HPDE6-E6E7 (cell line): ENCODE results near the gene TCAP.

ENCODE experiments used
- DNase-seq: peaks from one replicate; pipeline ENCODE4 v3.0.0; 2011; ENCODE audit warnings: missing footprints; ENCODE audit errors: extremely low spot score

Gene TCAP

DNA sequence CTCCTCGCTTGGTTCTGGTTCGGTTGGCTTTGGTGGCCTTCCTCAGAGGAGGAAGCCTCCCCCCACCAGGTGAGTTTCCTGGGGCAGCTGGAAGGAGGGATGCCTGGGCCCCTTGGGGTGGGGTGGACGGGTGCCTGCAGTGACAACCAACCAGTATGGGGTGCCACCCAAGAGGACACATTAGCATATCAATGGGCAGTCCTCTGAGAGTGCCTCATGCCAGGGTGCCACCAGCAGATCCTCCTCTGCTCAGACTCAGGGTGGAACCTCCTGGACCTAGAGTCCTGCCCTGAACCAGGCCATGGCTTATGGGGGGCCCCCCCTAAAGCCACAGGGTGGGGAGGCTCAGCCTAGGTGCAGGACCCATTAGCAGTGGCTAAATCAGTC lies 35.7 kb upstream of the TCAP start:
- no peak for DNase-seq

DNA sequence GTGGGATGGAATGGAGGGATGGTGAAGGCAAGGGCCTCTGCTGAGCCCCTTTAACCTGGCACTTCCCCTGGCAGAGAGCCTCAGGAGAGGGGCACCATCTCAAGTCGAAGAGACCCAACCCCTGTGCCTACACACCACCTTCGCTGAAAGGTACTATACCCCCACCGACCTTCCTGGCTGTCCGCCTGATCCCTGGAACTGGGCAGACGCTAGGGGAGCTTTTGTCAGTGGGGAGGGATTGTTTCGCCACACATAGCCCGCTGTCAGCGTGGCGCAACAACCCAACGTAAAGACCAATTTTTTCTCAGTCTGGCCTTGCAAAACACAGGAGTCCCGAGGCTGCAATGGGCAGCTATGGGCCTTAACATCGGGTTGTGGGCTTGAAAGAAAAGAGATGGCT lies 35.3 kb upstream of the TCAP start:
- DNase-seq = no peak

DNA sequence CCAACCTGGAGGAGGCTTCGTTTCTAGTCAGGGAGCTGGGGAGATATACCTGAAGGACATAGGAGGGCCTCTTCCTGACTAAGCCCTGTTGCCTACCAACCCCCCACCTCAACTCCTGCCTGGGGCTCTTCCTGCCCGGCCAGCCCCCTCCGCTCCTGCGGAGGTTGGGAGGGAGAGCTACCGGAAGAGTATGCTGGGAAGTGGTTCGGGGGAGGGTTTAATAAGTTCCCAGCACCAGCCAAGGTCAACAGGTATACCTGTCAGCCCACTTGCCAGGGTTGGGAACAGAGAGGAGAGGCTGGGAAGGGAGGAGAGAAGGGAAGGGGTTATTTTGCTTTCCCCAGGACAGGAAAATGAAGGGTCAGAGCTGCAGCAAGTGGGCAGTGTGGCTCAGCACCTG lies 33.7 kb upstream of the TCAP start:
- DNase-seq = peak; percentile 62

DNA sequence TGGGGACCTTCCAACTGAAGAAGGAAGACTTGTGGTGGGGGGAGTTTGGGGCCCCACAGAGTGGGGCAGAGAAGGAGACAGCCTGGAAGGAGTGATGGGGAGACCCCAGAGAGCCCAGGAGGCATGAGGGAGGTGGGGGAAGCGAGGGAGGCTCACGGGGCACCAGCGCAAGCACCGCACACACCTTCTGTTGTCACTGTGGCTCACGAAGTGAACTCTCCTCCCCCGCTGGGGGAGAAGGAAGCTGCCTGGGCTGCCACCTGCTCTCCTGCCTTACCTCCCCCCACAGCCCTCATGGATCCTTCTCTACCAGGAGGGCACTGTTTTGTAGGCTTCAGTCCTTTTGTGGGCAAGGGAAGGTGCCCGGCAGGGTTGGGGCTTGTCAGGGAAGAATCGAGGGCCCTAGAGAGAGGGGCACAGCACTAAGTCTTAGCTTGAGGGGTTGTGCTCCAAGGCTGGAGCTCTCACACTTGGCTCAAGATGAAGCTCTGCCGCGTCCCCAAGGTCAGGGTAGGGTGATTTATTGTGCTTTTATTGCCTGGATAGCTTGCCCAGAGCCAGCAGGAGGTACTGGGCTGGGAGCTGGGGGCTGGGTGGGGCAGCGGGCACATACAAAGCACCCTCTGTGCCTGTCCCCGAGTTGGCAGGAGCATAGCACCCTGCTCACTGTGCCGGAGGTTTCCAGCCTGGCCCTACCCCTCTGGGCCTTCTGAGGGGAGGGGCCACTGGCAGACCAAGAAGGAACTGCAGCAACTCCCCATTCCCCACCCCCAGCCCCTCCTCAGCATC lies 32.8 kb upstream of the TCAP start:
- no peak for DNase-seq

DNA sequence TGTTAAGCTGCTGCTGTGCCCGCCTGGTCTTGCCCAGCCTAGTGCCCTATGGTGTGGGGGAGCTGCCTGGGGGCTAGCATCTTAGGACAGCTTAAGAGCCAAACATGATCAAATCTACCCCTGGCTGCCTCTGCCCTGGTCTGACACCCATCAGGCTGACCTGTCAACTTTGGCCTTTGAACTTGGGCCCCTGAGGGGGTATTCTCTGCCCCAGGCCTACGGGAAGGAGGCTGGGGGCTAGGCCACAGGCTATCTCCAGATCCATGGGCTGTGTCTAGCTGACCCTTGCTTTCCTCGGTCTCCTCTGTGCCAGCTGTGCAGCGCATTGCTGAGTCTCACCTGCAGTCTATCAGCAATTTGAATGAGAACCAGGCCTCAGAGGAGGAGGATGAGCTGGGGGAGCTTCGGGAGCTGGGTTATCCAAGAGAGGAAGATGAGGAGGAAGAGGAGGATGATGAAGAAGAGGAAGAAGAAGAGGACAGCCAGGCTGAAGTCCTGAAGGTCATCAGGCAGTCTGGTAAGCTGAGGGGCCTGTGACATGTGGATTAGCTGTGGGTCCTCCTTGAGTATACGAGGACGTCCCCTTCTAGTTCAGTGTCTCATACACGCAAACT lies 31.5 kb upstream of the TCAP start:
- no peak for DNase-seq

DNA sequence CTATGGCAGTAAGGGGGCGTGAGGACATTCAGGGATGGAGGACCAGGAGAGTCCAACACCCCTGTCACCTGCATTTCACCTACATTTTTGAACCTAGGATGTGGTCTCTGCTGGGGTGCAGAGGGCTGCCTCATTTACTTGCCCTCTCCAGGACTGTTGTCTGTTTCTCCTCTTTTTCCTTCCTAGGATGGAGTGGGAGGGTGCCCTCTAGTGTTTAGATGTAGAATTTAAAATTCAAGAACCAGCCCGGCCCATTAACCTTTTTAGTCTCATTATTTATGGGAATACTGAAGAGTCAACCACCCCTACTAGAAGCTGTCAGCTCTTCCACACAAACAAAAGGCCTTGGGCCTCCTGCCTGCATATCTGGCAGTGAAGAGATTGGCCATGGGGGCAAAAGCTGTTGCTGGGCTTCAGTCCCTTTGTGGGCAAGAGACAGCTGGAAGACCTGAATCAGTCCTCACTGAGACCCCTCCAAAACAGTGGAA lies 30.7 kb upstream of the TCAP start:
- peak; percentile 57 for DNase-seq

DNA sequence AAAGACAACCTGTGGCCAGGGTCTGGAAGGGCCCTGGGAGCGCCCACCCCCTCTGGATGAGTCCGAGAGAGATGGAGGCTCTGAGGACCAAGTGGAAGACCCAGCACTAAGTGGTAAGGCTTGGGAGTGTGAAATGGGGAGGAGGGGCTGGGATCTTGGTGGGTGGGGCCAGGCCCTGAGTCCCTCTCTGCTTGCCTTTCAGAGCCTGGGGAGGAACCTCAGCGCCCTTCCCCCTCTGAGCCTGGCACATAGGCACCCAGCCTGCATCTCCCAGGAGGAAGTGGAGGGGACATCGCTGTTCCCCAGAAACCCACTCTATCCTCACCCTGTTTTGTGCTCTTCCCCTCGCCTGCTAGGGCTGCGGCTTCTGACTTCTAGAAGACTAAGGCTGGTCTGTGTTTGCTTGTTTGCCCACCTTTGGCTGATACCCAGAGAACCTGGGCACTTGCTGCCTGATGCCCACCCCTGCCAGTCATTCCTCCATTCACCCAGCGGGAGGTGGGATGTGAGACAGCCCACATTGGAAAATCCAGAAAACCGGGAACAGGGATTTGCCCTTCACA lies 29.5 kb upstream of the TCAP start:
- DNase-seq = no peak

DNA sequence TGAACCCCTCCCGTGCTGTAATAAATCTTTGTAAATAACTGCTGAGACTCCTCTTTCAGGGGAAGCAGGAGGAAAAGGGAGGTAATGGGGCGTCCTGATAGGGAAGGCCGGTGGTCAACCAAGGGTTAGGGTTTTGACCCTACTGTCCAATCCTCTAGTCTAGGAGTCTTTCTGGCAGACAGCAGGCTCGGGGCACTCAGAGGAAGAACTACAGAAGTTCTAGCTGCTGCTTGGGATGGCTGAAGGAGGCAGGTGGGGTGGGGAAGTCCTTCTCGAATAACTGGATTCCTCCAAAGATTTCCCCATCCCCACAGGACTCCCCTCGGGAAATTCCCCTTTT lies 28.6 kb upstream of the TCAP start:
- DNase-seq = no peak

DNA sequence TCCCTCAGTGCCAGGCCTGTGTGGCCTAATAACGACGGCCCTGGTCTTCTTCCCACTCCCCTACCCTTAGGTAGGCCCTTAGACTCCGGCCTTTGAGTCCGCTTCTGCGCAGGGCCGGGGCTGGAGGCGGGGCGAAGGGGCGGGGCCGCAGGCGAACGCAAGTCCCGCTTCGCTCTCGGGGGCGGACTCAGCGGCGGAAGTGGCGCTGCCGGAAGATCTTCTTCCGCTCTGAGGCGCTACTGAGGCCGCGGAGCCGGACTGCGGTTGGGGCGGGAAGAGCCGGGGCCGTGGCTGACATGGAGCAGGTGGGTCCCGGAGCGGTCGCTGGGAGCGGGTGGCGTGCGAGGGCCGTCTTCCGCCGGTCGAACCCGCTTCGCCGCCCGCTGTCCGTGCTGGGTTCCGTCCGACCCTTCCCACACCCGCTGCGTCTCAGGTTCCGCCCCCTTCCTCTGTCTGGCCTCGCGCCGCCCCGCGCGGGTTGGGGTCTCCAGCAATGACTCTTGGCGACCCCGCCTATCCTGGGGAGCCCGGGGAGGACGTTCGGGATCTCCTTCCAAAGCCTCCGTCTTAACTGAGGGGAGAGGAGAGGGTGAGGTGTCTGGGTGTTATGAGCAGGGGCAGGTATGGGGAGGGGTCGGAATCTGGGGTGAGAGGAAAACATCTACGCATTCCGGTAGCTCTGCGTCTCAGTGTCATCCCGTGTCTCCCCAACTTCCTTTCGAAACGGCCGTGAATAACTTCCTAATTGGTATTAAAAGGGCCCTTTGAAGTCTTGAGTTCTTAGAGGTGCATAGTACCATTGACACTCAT lies 28.0 kb upstream of the TCAP start, which contains the start of gene STARD3:
STARD3 (plus strand) TSS at position 218 of the 810 bp plus-strand sequence. CDS start 16,388 bp downstream, outside the sequence.
- DNase-seq = peak; percentile 87

DNA sequence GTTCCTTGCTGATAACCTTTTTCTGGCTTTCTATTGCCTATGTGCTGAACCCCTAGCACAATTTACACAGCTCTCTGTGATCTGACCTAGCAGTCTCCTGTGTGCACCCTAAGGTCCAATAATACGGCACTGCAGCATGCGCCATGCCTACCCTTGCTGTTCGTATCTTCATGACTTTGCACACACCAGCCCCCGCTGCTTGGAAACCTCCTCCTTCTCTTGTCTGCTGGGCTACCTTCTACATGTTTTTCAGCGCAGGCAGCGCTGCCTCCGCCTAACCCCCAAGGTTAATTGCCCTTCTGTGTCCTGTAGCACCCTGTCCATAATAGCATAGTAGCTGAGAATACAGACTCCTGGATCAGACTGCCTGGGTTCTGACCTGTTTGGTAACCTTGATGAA lies 26.8 kb upstream of the TCAP start:
- no peak for DNase-seq

DNA sequence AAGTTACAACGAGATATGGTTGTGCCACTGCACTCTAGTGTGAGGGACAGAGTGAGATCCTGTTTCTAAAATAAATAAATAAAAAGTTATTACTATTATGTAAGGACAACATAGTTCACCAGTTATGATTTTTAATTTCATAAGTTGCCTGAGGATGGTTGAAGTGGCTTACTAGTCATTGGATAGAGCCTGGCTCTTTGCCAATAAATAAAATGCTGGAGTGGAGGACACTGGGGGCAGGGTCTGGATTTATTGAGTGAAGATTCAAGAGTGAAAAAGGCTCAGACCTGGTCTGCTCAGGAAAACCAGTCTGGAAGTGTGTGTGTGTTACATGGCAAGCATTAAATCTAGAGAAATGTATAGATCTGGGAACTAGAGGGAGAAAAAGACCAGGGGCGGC lies 26.1 kb upstream of the TCAP start:
- no peak for DNase-seq

DNA sequence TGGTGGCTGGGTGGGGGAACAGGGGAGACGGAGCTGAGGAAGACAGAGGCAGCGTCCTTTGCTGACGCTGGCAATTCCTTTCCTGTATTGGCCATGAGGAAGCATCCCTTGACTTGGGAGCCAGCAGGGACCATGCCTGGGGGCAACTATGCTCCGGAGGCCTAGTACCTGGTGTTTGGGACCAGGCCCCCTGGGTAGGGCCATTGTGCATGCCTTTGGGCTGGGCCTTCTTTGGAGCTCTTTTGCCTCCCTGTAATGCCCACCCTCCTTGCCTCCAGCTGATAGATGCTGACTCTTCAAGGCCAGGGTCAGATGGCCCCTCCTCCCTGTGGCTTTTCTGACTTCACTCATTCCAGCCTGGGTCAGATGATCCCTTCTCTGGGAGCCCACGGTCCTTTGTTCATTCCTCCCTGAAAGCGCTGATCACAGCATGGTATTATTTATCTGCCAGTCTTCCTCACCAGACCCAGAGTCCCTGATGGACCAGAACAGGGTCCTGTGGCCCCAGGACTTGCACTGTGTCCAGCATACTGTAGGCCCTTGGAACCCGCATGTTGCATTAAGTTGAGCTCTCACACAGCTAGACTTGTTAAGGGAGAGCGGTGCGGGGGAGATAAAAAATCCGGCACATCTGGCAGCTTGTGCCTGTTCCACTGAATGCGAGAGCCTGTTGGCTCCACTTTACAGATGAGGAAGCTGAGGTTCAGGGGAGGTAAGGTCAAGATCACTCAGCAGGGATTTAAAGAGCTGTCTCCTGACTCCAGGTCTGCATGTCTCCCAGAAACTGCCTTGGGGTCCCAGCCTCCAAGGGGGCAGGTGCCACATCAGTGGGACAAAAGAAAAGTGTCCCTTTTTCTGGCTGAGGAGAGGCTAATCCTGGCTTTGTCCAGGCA lies 25.3 kb upstream of the TCAP start:
- no peak for DNase-seq

DNA sequence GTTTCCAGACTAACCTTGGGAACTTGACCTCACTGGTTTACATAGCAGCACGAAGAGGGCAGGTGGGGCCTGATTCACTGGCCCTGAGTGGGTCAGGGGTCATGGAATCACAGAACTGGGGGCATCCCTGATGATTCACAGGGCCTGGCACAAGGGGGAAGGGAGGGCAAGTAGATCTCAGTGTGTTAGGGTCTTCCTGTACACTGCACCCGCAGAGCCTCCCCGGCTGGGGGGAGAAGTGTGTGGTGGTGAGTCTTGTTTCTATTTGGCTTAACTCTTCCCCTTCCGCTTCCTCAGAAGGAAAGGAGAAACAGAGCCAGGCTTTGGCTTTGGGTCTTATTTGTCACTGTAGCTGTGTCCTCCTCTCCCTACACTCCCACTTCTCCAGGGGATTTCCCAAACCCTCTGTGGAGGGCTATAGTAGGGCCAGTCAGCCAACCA lies 24.5 kb upstream of the TCAP start:
- no peak for DNase-seq

DNA sequence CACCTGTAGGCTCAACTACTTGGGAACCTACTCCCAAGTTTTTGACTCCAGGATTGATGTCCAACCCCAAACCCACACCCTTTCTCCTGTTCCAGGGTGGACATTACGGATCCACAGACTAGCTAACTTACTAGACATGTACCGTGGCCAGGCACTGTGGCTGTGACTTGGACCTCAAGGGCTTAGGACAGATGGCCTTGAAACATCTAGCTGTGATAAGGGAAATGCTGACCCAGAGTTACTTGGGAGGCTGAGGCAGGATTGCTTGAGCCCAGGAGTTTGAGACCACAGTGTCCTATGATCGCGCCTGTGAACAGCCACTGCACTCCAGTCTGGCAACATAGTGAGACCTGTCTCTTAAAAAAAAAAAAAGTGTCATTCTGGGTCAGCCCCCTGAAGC lies 24.1 kb upstream of the TCAP start:
- no peak for DNase-seq

DNA sequence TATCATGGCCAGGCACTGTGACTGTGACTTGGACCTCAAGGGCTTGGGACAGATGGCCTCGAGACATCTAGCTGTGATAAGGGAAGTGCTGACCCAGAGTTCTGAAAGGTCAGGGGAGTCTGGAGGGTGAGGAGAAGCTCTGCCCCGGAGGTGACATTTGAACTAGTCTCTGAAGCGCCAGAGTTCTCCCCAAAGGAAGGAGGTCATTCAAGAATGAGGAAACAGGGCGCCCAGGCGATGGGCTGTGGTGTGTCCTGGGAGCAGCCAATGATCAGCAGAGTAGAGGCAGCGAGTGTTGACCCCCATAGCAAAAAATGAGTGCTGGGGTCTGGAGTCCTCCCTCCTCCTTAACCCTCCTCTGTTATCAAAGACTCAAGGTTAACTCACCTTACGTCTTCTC lies 23.3 kb upstream of the TCAP start:
- DNase-seq = no peak

DNA sequence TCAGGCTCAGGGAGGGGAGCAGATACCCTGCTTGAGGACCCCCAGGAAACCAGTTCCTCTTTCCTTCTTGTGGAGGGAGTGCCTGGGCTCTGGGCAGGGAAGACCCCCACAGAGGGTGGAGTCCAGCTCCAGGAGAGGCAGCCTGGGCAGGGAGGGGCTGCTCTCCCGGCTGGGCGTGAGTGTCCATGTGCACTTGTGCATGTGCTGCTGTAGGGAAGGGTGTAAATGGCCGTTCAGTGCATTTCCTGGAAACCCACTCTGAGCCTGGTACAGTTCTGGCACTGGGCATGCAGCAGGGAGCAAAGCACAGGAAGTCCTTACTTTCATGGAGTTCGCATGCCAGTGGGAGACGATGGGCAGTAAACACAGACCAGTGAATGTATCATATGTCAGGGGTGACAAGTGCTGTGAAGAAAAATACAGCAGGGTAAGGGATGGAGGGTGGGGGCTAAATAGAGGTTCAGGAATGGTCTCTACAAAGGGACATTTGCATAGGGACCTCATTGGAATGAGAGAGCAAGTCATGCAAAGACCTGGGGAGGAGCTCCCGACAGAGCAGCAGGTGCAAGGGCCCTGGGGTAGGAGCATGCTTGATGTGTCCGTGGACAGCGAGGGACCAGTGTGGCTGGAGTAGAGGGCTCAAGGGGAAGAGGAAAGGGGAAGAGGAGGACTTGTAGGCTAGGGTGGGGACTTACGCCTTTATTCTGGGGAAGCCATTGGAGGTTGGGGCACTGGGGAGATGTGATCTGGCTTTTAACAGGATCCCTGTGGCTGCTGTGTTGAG lies 22.7 kb upstream of the TCAP start:
- no peak for DNase-seq

DNA sequence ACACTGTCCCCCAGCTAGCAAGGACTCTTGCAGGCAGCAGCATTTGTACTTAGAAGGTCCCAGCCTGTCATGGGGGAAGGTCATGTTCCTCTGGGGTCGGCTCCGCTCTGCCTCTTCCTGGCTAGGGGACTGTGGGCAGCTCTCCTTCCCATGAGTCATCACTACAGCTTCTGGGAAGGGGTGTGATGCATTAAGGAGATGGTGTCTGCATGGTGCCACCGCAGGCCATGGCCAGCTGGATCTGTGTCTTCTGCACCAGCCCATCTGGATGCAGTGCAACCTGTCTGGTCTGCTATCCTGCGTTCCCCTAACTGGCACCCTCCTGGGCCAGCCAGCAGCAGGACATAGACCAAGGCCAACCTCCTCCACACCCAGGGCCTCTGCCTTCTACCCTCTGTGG lies 21.9 kb upstream of the TCAP start:
- DNase-seq = no peak

DNA sequence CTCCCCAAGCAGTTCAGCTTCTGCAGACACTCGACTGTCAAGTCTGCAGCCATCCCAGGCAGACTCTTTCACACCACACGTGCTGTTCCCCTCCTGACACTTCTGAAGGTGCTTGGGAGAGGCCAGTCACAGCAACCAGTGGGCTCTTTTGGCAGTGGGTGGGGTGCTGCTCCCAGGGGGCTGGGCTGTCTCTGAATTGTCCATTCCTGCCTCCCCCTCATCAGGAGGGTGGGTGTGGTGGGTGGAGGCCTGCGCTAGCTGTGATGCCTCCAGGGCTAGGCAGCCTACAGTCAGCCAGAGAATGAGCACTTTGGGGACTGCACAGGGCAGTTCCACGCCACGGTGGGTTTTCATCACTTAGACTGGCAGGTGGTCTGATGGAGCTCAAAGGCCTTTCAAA lies 17.9 kb upstream of the TCAP start:
- DNase-seq = no peak

DNA sequence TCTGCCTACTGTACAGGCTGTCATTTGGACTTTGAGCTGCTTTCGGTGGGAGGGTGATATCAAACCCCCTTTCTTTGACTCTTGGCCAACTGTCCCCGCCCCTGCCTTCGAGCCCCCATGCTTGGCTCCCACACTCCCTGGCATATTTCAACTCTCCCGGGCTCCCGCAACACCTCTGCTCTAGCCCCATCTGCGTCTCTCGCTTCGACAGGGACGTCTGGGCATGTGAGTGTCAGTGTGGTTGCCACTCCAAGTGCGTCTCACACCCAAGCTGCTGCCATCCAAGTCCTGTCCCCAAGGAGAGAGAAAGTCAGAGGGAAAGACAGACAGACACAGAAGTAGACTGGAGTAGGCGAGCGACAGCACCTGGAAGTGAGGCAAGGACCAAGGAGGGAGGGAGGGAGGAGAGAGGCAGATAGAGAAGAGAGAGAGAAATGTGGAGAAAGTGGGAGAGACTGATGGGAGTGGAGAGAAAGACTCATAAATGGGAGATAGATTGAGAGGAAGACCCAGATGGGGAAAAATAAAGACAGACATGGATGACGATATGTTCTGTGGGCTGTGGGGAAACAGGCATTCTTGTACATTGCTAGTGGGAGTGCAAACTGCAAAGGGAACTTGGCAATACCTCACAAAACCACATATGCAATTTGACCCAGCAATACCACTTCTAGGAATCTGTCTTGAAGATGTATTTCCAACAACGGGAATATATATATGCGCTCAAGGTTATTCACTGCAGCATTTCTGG lies 16.4 kb upstream of the TCAP start:
- DNase-seq = no peak

DNA sequence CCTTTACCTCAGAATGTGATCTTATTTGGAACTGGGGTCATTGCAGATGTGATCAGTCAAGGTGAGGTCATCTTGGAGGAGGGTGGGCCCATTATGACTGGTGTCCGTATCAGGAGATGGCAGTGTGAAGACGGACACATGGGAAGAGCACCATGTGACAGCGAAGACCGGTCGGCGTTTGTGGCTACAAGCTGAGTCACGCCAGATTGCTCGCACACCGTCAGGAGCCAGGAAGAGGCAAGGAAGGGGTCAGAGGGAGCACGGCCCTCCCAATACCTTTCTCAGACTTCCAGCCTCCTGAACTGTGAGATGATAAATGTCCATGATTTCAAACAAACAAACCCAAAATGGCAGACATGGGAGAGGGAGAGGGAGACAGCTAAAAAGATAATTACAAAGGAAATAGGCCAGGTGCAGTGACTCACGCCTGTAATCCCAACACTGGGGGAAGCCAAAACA lies 15.0 kb upstream of the TCAP start:
- no peak for DNase-seq
